Panc1 (cell line): ENCODE results near the gene PGBD5. TPM values are rescaled to one million over a fixed set of nuclear protein-coding genes. Genes with fewer than 3 reads are reported as not detected.

Source experiments
- ATAC-seq: fragments of 200-7000 bp; cut with Tn5 transposase; 2 replicates; pipeline ENCODE4 v1.9.1; 2020; ENCODE audit warnings: mild to moderate bottlenecking, moderate library complexity
- BruUV-seq: library from RNA; stranded (reverse); fragments of 400-500 nt; replicated peaks from 2 replicates; lab custom pipeline; 2021; lab: Mats Ljungman, UMichigan
- CTCF ChIA-PET: fragments of 300-600 bp; sonication (Branson Sonifier 250); formaldehyde crosslinking; loops from one replicate; lab custom pipeline; 2022; ENCODE audit warnings: antibody characterized with exemption; lab: Charles Lee
- POLR2A ChIA-PET: fragments of 300-600 bp; sonication (Branson Sonifier 250); formaldehyde crosslinking; loops from one replicate; lab custom pipeline; 2022; ENCODE audit warnings: antibody characterized with exemption; lab: Charles Lee
- DNase-seq: peaks from one replicate; pipeline ENCODE4 v3.0.0-alpha.2; 2010; ENCODE audit warnings: low read depth, low spot score
- H3K27ac ChIP-seq: 2 replicates; pipeline ENCODE4 v1.5.1; 2011; ENCODE audit warnings: mild to moderate bottlenecking, low read length, inconsistent platforms
- H3K27me3 ChIP-seq: fragments of 200-500 bp; sonication (Bioruptor generic); 2 replicates; pipeline ENCODE4 v1.6.0; 2014; ENCODE audit warnings: low read length, inconsistent platforms; ENCODE audit not compliant: control insufficient read depth, insufficient read depth
- H3K36me3 ChIP-seq: fragments of 200-500 bp; sonication (Bioruptor generic); 2 replicates; pipeline ENCODE4 v1.5.1; 2014; ENCODE audit warnings: inconsistent platforms, mild to moderate bottlenecking, low read length, moderate library complexity; ENCODE audit not compliant: control insufficient read depth, insufficient read depth
- H3K4me1 ChIP-seq: 2 replicates; pipeline ENCODE4 v1.5.1; 2011; ENCODE audit warnings: inconsistent platforms, mild to moderate bottlenecking, low read length, moderate library complexity; ENCODE audit not compliant: control insufficient read depth, insufficient read depth
- H3K4me3 ChIP-seq, 2 experiments: 2 replicates each; pipeline ENCODE4 v1.5.1; 2011 to 2012; ENCODE audit warnings: low read depth in 2 of 2, low read length in 2 of 2, mild to moderate bottlenecking in 2 of 2, inconsistent platforms in 1 of 2, moderate library complexity in 1 of 2
- H3K9me3 ChIP-seq: fragments of 200-500 bp; sonication (Bioruptor generic); 2 replicates; pipeline ENCODE4 v1.5.1; 2014; ENCODE audit warnings: low read depth, mild to moderate bottlenecking, inconsistent platforms, low read length, moderate library complexity; ENCODE audit not compliant: control insufficient read depth, insufficient read depth
- CTCF ChIP-seq: fragments of 450-650 bp; IDR thresholded peaks from 2 replicates; pipeline ENCODE4 v1.5.1; 2017; ENCODE audit warnings: mild to moderate bottlenecking
- POLR2AphosphoS5 ChIP-seq: IDR thresholded peaks from 2 replicates; pipeline ENCODE4 v1.6.1; 2012; ENCODE audit warnings: mild to moderate bottlenecking, low read depth, low read length, moderate library complexity
- REST ChIP-seq, 2 experiments: IDR thresholded peaks; 2 replicates each; pipeline ENCODE4 v1.6.1; 2011 to 2012; ENCODE audit warnings: low read depth in 2 of 2, control low read depth in 1 of 2, low read length in 1 of 2, mild to moderate bottlenecking in 1 of 2, moderate library complexity in 1 of 2; ENCODE audit not compliant: insufficient read depth in 1 of 2
- SIN3A ChIP-seq: IDR thresholded peaks from 2 replicates; pipeline ENCODE4 v1.6.1; 2012; ENCODE audit warnings: low read depth, mild to moderate bottlenecking, low read length, moderate library complexity, borderline replicate concordance; ENCODE audit not compliant: insufficient read depth
- TCF7L2 ChIP-seq: IDR thresholded peaks from 2 replicates; pipeline ENCODE4 v1.6.1; 2011; ENCODE audit warnings: mild to moderate bottlenecking, low read depth, low read length, inconsistent platforms
- in situ Hi-C: cut with HindIII; loops from 2 replicates; pipeline ENCODE4 v1.10.0; 2016; ENCODE audit warnings: low sequenced_read_pairs, low pct_unique_long_range_greater_than_20kb
- intact Hi-C: fragments of 100-400 bp; cut with micrococcal nuclease; formaldehyde crosslinking; loops from one replicate; pipeline ENCODE4 v1.10.0; 2022; ENCODE audit not compliant: unreplicated experiment
- total RNA-seq: library from RNA; stranded (reverse); gene quantifications from one replicate; pipeline ENCODE4 v1.2.1, GENCODE V29; 2021; ENCODE audit not compliant: unreplicated experiment

The PGBD5 gene
- total RNA-seq, 1 experiment from 2014 or later, result 0.05 TPM

- Histone ChIP-seq H3K27ac (no peak overlapping the region), H3K4me3 (no peak overlapping the region), H3K36me3 (no peaks in the 10 kb centered on the region), H3K9me3 (no peaks in the 10 kb centered on the region), H3K4me1 (no peaks in the 10 kb centered on the region), H3K27me3 (no peaks in the 10 kb centered on the region)
- POLR2A ChIA-PET, result interaction anchor here (0.5 kb wide), 1 partner anchor 695 kb away, joined by 9 read pairs; no protein-coding TSS in a partner anchor
- TF ChIP-seq SIN3A (no peak), REST (IDR thresholded peaks at IDR 0.05; ENCODE audit: insufficient read depth in 1 of 2, low read depth in 2 of 2, low read length in 1 of 2) (no peak), POLR2AphosphoS5 (no peak), TCF7L2 (no peak), CTCF (no peak)
- CTCF ChIA-PET, result no interaction called here
- no peak for DNase-seq
- in situ Hi-C loops, result no loop called here
- ATAC-seq, result no peak
- BruUV-seq, result no TSS peak
- intact Hi-C loops, result no loop called here
These were observed 29.2 kb downstream of the PGBD5 start for GRCh38 chr1:230396966-230397365.

GRCh38 chr1:230395932-230396331 is 30.2 kb downstream of the PGBD5 start:
- DNase-seq (no peak), ATAC-seq (no peak)
- no peak overlapping the region for H3K27ac ChIP-seq
- BruUV-seq, result no TSS peak
- in situ Hi-C loops, result no loop called here
- CTCF ChIA-PET, result no interaction called here
- no peaks in the 10 kb centered on the region for H3K9me3 ChIP-seq
- H3K27me3 ChIP-seq, result no peaks in the 10 kb centered on the region
- no peak overlapping the region for H3K4me3 ChIP-seq
- H3K36me3 ChIP-seq, result no peaks in the 10 kb centered on the region
- no peaks in the 10 kb centered on the region for H3K4me1 ChIP-seq
- TF ChIP-seq SIN3A (no peak), REST (IDR thresholded peaks at IDR 0.05; ENCODE audit: insufficient read depth in 1 of 2, low read depth in 2 of 2, low read length in 1 of 2) (no peak), CTCF (no peak), POLR2AphosphoS5 (no peak), TCF7L2 (no peak)
- intact Hi-C loops, result no loop called here
- POLR2A ChIA-PET, result no interaction called here
